HG03520 (cell line): ENCODE results near the gene SAE1.
"Not testable (repeated sequence)": the region's sequence is repeated elsewhere in the genome, so short reads cannot be mapped to it uniquely, and the experiment has no call there.

Source experiments
- ATAC-seq: cut with Tn5 transposase; IDR thresholded peaks from one replicate; pipeline ENCODE4 v1.9.1; 2021; ENCODE audit warnings: mild to moderate bottlenecking, moderate library complexity; ENCODE audit not compliant: unreplicated experiment

Gene SAE1

GRCh38 chr19:47125669-47125938, 5.0 kb upstream of the SAE1 start:
- ATAC-seq, result no peak

GRCh38 chr19:47129579-47129978, 1.1 kb upstream of the SAE1 start:
- ATAC-seq, result no peak

DNA sequence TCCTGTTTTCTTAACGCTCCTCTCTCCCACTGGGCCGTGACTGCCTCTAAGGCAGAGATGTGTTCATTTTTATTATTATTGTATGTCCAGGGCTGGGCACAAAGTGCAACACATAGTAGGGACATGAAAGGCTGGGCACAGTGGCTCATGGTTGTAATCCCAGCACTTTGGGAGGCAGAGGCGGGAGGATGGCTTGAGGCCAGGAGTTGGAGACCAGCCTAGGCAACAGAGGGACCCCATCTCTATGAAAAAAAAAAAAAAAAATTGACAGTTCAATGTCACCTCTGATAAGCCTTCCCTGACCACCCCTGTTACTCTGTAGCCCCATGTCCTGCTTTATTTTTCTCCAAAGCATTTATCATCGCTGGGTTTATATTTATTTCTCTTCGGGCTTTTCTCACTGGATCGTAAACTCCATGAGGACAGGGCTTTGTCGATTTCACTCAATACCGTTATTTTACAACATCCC, 481 bp upstream of the SAE1 start:
- no peak for ATAC-seq

GRCh38 chr19:47132194-47132852, 1.7 kb downstream of the SAE1 start:
- ATAC-seq, result no peak

DNA sequence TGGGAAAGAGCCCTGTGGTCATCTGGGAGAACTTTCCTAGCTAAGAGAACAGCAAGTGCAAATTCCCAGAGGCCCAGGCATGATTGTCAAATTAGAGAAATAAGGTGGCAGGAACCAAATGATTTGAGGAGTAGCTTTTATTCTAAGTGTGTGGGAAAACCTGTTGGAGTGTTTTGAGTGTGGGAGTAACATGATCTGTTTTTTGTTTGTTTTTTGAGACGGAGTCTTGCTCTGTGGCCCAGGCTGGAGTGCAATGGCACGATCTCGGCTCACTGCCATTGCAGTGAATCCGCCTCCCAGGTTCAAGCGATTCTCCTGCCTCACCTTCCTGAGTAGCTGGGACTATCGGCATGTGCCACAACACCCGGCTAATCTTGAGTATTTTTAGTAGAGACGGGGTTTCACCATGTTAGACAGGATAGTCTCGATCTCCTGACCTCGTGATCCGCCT, 2.4 kb downstream of the SAE1 start:
- ATAC-seq, result no peak

- no peak for ATAC-seq
Observed at GRCh38 chr19:47134545-47134944, 3.9 kb downstream of the SAE1 start.

GRCh38 chr19:47135156-47135555, 4.5 kb downstream of the SAE1 start:
- ATAC-seq, result no peak

DNA sequence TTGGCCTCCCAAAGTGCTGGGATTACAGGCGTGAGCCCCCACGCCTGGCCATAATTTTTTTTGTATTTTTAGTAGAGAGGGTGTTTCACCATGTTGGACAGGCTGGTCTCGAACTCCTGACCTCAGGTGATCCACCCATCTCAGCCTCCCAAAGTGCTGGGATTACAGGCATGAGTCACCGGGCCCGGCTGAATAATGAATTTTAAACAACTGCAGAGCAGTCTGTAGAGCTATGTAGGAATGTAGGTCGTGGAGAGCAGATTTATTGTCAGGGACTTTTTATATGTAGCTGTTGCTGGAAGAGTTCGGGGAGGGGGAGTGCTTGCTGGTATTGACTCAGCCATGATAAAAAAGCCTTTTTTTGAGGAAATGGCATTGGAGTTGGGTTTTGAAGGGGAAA, 10.6 kb downstream of the SAE1 start:
- ATAC-seq, result not testable (repeated sequence)

DNA sequence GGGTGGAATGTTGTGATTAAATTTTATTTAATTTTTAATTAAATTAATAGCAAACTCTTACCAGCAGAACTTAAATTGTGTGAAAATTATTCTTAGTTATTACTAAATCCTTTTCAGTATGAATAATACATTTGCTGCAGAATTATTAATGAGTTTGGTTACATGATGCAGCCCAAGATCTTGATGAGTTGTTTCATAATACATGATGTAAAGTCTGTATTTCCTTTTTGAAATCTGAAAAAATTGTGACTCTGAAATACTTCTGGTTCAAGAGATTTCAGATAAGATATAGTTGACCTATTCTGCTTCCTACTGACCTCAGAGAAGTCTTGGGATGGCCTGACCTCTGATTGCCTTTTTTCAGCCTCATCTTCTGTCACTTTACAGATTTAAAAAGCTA, 11.1 kb downstream of the SAE1 start:
- ATAC-seq, result no peak

- no peak for ATAC-seq
Observed at GRCh38 chr19:47142779-47143178, 12.1 kb downstream of the SAE1 start.

DNA sequence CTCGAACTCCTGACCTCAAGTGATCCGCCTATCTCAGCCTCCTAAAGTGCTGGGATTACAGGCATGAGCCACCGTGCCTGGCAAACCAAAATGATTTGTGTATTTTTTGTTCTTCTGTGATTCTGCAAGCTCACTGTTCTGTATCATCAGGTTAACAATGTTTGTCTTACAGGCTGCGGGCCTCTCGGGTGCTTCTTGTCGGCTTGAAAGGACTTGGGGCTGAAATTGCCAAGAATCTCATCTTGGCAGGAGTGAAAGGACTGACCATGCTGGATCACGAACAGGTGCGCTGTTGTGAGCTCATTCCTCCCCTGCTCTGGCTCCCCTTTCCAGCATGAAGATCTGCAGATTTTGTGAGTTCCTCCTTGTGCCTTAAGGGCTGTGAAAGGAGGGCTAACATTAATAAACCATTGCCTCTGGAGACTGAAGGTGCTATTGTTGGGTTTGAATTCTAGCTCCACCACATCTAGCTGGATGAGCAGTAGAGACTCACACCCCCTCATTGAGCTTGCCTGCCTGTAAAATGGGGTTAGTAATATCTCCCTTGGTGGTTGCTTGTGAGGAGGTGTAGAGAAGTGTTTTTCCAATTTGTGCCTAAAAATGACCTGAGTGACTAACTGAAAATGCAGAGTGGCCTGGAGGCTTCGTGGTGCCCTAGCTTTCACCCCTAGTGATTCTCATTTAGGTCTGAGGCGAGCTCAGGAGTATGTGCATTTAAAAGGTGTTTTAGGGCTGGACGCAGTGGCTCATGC, 12.9 kb downstream of the SAE1 start:
- no peak for ATAC-seq

DNA sequence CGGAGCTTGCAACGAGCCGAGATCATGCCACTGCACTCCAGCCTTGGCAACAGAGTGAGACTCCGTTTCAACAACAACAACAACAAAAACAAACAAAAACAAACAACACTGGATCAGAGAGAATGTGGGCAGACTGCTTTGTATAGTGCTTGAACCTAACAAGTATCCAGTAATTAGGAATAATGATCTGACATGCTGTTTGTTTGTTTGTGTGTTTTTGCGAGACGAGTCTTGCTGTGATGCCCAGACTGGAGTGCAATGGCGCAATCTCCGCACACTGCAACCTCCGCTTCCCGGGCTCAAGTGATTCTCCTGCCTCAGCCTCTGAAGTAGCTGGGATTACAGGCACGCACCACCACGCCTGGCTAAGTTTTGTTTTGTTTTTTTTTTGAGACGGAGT, 14.0 kb downstream of the SAE1 start:
- no peak for ATAC-seq

- no peak for ATAC-seq
Observed at GRCh38 chr19:47145639-47146486, 15.2 kb downstream of the SAE1 start.

DNA sequence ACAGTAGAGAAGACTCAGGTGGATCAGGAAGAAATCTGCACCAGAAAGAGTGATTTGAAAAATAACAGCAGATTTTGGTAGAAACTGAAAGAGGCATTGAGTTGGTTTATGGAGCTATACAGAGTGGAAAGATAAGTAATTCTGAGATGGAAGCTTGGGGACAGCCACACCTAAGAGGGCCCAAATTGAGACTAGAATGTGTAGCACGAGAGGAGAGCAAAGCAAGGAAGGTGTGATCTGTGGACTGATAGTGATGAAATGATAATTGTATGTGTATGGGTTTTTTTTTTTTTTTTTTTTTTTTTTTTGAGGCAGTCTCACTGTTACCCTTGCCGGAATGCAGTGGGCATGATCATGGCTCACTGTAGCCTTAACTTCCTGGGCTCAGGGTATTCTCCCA, 16.3 kb downstream of the SAE1 start:
- ATAC-seq, result no peak

DNA sequence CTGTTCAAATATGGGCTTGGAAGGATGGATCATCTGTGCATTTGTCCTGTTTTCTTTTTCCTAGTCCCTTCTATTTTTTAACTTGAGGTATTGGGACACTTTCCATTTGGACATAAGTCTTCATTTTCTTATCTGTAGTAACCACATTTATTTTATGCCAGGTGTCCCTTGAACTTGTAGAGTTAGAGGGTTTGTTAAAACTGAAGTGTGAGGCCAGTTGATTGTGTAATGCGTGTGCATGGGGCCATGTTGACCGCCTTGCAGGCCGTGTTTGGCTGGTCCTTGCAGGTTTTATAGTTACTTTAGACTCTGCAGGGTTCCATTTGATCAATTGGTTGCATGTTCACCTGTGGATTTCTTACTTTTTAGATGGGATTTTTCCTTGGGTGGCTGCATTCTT, 21.0 kb downstream of the SAE1 start:
- no peak for ATAC-seq

GRCh38 chr19:47152205-47152604, 21.6 kb downstream of the SAE1 start:
- ATAC-seq, result no peak

DNA sequence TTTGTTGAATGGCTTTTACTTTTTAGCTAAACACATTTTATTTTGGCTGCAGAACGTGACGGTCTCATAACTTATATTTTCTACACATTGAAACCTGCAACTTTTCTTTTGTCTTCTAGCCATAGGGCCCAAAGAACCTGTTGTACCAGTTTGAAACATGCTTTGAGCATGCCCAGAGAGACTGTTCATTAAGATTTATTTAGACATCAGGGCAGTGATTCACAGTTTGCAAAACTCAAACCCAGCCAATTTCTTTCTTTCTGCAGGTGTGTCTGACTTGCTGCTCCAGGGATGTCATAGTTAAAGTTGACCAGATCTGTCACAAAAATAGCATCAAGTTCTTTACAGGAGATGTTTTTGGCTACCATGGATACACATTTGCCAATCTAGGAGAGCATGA, 22.0 kb downstream of the SAE1 start:
- ATAC-seq, result no peak

GRCh38 chr19:47153266-47153665, 22.6 kb downstream of the SAE1 start:
- no peak for ATAC-seq

GRCh38 chr19:47155148-47155547, 24.5 kb downstream of the SAE1 start:
- no peak for ATAC-seq

GRCh38 chr19:47156861-47157430, 26.3 kb downstream of the SAE1 start:
- no peak for ATAC-seq
